Liver (tissue), 9 donors: ENCODE results near the gene FAM83G. TPM values are rescaled to one million over a fixed set of nuclear protein-coding genes. Genes with fewer than 3 reads are reported as not detected.
A peak's percentile ranks its signal among the peaks of the same experiment; 100 is the strongest.

ENCODE experiments used
- DNase-seq: peaks from one replicate; pipeline ENCODE4 v3.0.0-alpha.2; 2017; ENCODE audit warnings: low spot score
- H3K27ac ChIP-seq, 2 donors: one replicate each; pipeline ENCODE4 v1.7.0; 2013; ENCODE audit warnings: inconsistent platforms in 2 of 2, low read length in 2 of 2, control low read depth in 1 of 2, low read depth in 1 of 2, mild to moderate bottlenecking in 1 of 2
- H3K27me3 ChIP-seq, 4 donors: one replicate each; pipeline versions ENCODE4 v1.6.1 to v1.7.0; 2013; ENCODE audit warnings: low read length in 3 of 4, inconsistent platforms in 1 of 4, mild to moderate bottlenecking in 1 of 4, moderate library complexity in 1 of 4; ENCODE audit not compliant: control insufficient read depth in 4 of 4, insufficient read depth in 4 of 4
- H3K36me3 ChIP-seq, 4 donors: one replicate each; pipeline versions ENCODE4 v1.6.1 to v1.7.0; 2013; ENCODE audit warnings: low read length in 3 of 4, mild to moderate bottlenecking in 3 of 4, low read depth in 1 of 4, moderate library complexity in 1 of 4; ENCODE audit not compliant: control insufficient read depth in 4 of 4, insufficient read depth in 3 of 4
- H3K4me1 ChIP-seq, 4 donors: one replicate each; pipeline versions ENCODE4 v1.6.1 to v1.7.0; 2013; ENCODE audit warnings: low read length in 3 of 4, mild to moderate bottlenecking in 3 of 4, moderate library complexity in 1 of 4; ENCODE audit not compliant: control insufficient read depth in 4 of 4, insufficient read depth in 4 of 4
- H3K4me3 ChIP-seq, 3 donors: one replicate each; pipeline versions ENCODE4 v1.6.1 to v1.7.0; 2013; ENCODE audit warnings: low read length in 3 of 3, control low read depth in 1 of 3, low read depth in 1 of 3, mild to moderate bottlenecking in 1 of 3
- H3K9ac ChIP-seq, 2 donors: one replicate each; pipeline ENCODE4 v1.7.0; 2013; ENCODE audit warnings: low read length in 2 of 2, mild to moderate bottlenecking in 2 of 2, moderate library complexity in 2 of 2, control low read depth in 1 of 2, low read depth in 1 of 2
- H3K9me3 ChIP-seq, 4 donors: one replicate each; pipeline versions ENCODE4 v1.6.1 to v1.7.0; 2013; ENCODE audit warnings: low read length in 3 of 4; ENCODE audit not compliant: control insufficient read depth in 4 of 4
- ATF3 ChIP-seq: IDR thresholded peaks from 2 replicates; pipeline ENCODE4 v1.6.1; 2016; ENCODE audit warnings: antibody characterized with exemption
- CTCF ChIP-seq: fragments of 150-350 bp; IDR thresholded peaks from 2 replicates; pipeline ENCODE4 v1.5.1; 2017; ENCODE audit warnings: improper control_type of control experiment, low read depth, low read length; ENCODE audit not compliant: missing input control
- EGR1 ChIP-seq, 2 donors: IDR thresholded peaks; 2 replicates each; pipeline ENCODE4 v1.6.1; 2016 to 2018; ENCODE audit warnings: antibody characterized with exemption in 2 of 2, low read depth in 2 of 2
- FOXA1 ChIP-seq: IDR thresholded peaks from 2 replicates; pipeline ENCODE4 v1.6.1; 2016; ENCODE audit warnings: antibody characterized with exemption
- FOXA2 ChIP-seq: IDR thresholded peaks from 2 replicates; pipeline ENCODE4 v1.6.1; 2016; ENCODE audit warnings: antibody characterized with exemption
- GABPA ChIP-seq, 2 donors: IDR thresholded peaks in 1 of 2; conservative IDR thresholded peaks in 1 of 2; 2 replicates each; pipeline ENCODE4 v1.6.1; 2016; ENCODE audit warnings: antibody characterized with exemption in 2 of 2, mild to moderate bottlenecking in 1 of 2, moderate library complexity in 1 of 2
- HNF4A ChIP-seq, 2 donors: conservative IDR thresholded peaks; 2 replicates each; pipeline ENCODE4 v1.6.1; 2016; ENCODE audit warnings: antibody characterized with exemption in 2 of 2, mild to moderate bottlenecking in 2 of 2
- HNF4G ChIP-seq: IDR thresholded peaks from 2 replicates; pipeline ENCODE4 v1.6.1; 2016; ENCODE audit warnings: antibody characterized with exemption
- JUND ChIP-seq, 2 donors: IDR thresholded peaks; 2 replicates each; pipeline ENCODE4 v1.6.1; 2016; ENCODE audit warnings: antibody characterized with exemption in 2 of 2
- MAX ChIP-seq: IDR thresholded peaks from 2 replicates; pipeline ENCODE4 v1.6.1; 2016; ENCODE audit warnings: antibody characterized with exemption
- NR2F2 ChIP-seq: IDR thresholded peaks from 2 replicates; pipeline ENCODE4 v1.6.1; 2016; ENCODE audit warnings: antibody characterized with exemption
- RAD21 ChIP-seq, 2 donors: IDR thresholded peaks; 2 replicates each; pipeline ENCODE4 v1.6.1; 2016; ENCODE audit warnings: antibody characterized with exemption in 2 of 2, mild to moderate bottlenecking in 2 of 2
- REST ChIP-seq: IDR thresholded peaks from 2 replicates; pipeline ENCODE4 v1.6.1; 2016; ENCODE audit warnings: antibody characterized with exemption, mild to moderate bottlenecking
- RXRA ChIP-seq, 2 donors: IDR thresholded peaks; 2 replicates each; pipeline ENCODE4 v1.6.1; 2017 to 2018; ENCODE audit warnings: antibody characterized with exemption in 2 of 2, mild to moderate bottlenecking in 1 of 2
- SP1 ChIP-seq: IDR thresholded peaks from 2 replicates; pipeline ENCODE4 v1.6.1; 2018; ENCODE audit warnings: antibody characterized with exemption, mild to moderate bottlenecking
- TAF1 ChIP-seq: conservative IDR thresholded peaks from 2 replicates; pipeline ENCODE4 v1.6.1; 2016; ENCODE audit warnings: antibody characterized with exemption, mild to moderate bottlenecking
- YY1 ChIP-seq: IDR thresholded peaks from 2 replicates; pipeline ENCODE4 v1.6.1; 2016; ENCODE audit warnings: antibody characterized with exemption, mild to moderate bottlenecking
- ZBTB33 ChIP-seq: IDR thresholded peaks from 2 replicates; pipeline ENCODE4 v1.6.1; 2016; ENCODE audit warnings: antibody characterized with exemption
- WGBS: extraction: QIAGEN DNeasy Blood & Tissue Kit; methylation state at CpG from one replicate; pipeline ENCODE4 v1.1.7; 2013; 5-methylcytosine and 5-hydroxymethylcytosine counted together
- polyA plus RNA-seq, 2 donors: library from polyadenylated mRNA; stranded (reverse) in 1 of 2; unstranded in 1 of 2; fragments of 200-250 nt in 1 of 2; fragments of >200 nt in 1 of 2; fragmentation: Nextera tagmentation in 1 of 2; extraction: Ambion mirVana in 1 of 2; gene quantifications; one replicate each; pipeline versions ENCODE4 v1.2.1 to v1.2.3, GENCODE V29; 2013 to 2015
- total RNA-seq, 2 donors: library from RNA; depleted of rRNA; stranded (reverse); fragments of >200 nt; gene quantifications; one replicate each; pipeline ENCODE4 v1.2.3, GENCODE V29; 2014
- donor health status: healthy.
- donor health status: healthy.
- donor health status: healthy.
- donor health status: healthy.
- donor health status: healthy.

FAM83G gene
- total and polyA plus RNA-seq, 4 donors, result 5.2 to 25.0 (median 11.5) TPM

- H3K9me3 ChIP-seq, result no peaks in the 10 kb centered on the region
- no peak overlapping the region for H3K27ac ChIP-seq
- WGBS, result 65% methylated on average over 7 of the region's 7 CpGs
- peak overlapping the region in 1 of 3 donors; percentile 86 for H3K4me3 ChIP-seq
- H3K9ac ChIP-seq, result no peak overlapping the region
- H3K36me3 ChIP-seq, result peaks cover 0 to 2% (median 0%) of the 10 kb centered on the region in 4 donors
- no peaks in the 10 kb centered on the region for H3K27me3 ChIP-seq
- DNase-seq, result no peak
- TF ChIP-seq FOXA2, result no peak
- no peak for TF ChIP-seq SP1
- no peak for TF ChIP-seq HNF4G
- TF ChIP-seq MAX, result no peak
- no peak for TF ChIP-seq ZBTB33
- no peak for TF ChIP-seq RAD21 (IDR thresholded peaks at IDR 0.05)
- no peak for TF ChIP-seq EGR1 (IDR thresholded peaks at IDR 0.05; ENCODE audit: low read depth in 2 of 2)
- TF ChIP-seq TAF1, result no peak
- TF ChIP-seq NR2F2, result no peak
- no peak for TF ChIP-seq CTCF
- TF ChIP-seq GABPA (IDR thresholded peaks at IDR 0.05 in 1 of 2, conservative IDR thresholded peaks at IDR 0.05 in 1 of 2), result no peak
- TF ChIP-seq ATF3, result no peak
- TF ChIP-seq HNF4A (conservative IDR thresholded peaks at IDR 0.05), result no peak
- TF ChIP-seq JUND (IDR thresholded peaks at IDR 0.05), result no peak
- no peak for TF ChIP-seq RXRA (IDR thresholded peaks at IDR 0.05)
- TF ChIP-seq YY1, result no peak
- TF ChIP-seq FOXA1, result no peak
- TF ChIP-seq REST, result no peak
- H3K4me1 ChIP-seq, result peaks cover 7 to 71% (median 51%) of the 10 kb centered on the region in 4 donors
Observed at GRCh38 chr17:19001907-19002590, 2.5 kb downstream of the FAM83G start.
